Lower leg skin (tissue), 4 donors: ENCODE data around the gene GPRC5A. TPM values are rescaled to one million over a fixed set of nuclear protein-coding genes. Genes with fewer than 3 reads are reported as not detected.

Source experiments
- DNase-seq, 2 donors: peaks; one replicate each; pipeline ENCODE4 v3.0.0-alpha.2; 2019; ENCODE audit warnings: low spot score in 2 of 2
- H3K4me3 ChIP-seq: fragments of 200-600 bp; sonication (generic); 2 replicates; pipeline ENCODE4 v1.5.1; 2017; ENCODE audit warnings: mild to moderate bottlenecking, low read depth; ENCODE audit not compliant: poor library complexity, severe bottlenecking
- POLR2A ChIP-seq, 2 donors: fragments of 450-650 bp; IDR thresholded peaks; one replicate each; pipeline ENCODE4 v1.6.1; 2016 to 2017; ENCODE audit warnings: antibody characterized with exemption in 2 of 2, mild to moderate bottlenecking in 1 of 2, moderate library complexity in 1 of 2
- WGBS, 2 donors: methylation state at CpG; one replicate each; pipeline ENCODE4 v1.1.5; 2018; 5-methylcytosine and 5-hydroxymethylcytosine counted together
- intact Hi-C: fragments of 100-400 bp; cut with DNase I; formaldehyde crosslinking; loops from one replicate; pipeline ENCODE4 v1.15.0; 2023; ENCODE audit warnings: low total_unique reads
- total RNA-seq, 4 donors: library from RNA; depleted of rRNA; stranded (reverse); fragments of >200 nt; gene quantifications; one replicate each; pipeline ENCODE4 v1.1.0, GENCODE V29; 2016
- TF ChIP-seq, protein P1 (sequence below), 3 donors: fragments of 450-650 bp; IDR thresholded peaks; one replicate each; pipeline ENCODE4 v1.5.1; 2016; ENCODE audit warnings: antibody characterized with exemption in 3 of 3, mild to moderate bottlenecking in 3 of 3, moderate library complexity in 2 of 3

GPRC5A gene
- total RNA-seq, 4 donors from 2014 or later: 2.1 to 9.4 (median 5.3) TPM

DNA sequence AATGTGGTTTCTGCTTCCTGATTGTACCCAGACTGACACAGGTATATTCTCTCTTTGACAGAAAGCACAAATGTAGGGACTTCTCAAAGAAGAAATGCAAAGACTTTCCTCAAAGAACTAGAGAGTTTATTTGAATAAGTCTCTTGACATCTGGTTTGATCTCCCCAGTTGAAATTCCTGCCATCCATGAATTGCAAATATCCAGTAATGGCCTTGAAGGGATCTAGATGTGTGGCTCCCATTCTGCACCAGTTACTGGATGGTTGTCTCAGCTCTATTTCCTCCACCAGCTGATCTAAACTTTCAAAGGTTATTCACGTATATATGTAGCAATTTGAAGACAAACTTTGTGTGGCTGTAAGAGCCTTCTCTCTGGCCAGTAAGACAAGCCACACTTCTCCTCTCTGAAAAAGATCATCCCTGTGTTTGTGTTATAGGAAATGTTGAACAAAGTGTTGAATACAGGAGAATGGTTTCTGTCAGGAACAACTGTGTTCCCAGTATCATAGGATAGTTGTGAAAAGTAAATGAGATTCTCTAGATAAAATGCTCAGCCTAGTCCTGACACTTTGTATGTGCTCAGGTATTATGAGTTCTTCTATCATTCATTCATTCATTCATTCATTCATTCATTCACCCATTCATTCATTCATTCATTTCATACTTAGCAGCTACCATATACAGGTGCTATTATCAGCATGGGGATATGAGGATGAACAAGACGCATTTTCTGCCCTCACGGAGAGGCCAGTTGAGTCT is 22.7 kb upstream of the GPRC5A start:
- TF ChIP-seq POLR2A (IDR thresholded peaks at IDR 0.05): no peak
- TF ChIP-seq, protein P1, sequence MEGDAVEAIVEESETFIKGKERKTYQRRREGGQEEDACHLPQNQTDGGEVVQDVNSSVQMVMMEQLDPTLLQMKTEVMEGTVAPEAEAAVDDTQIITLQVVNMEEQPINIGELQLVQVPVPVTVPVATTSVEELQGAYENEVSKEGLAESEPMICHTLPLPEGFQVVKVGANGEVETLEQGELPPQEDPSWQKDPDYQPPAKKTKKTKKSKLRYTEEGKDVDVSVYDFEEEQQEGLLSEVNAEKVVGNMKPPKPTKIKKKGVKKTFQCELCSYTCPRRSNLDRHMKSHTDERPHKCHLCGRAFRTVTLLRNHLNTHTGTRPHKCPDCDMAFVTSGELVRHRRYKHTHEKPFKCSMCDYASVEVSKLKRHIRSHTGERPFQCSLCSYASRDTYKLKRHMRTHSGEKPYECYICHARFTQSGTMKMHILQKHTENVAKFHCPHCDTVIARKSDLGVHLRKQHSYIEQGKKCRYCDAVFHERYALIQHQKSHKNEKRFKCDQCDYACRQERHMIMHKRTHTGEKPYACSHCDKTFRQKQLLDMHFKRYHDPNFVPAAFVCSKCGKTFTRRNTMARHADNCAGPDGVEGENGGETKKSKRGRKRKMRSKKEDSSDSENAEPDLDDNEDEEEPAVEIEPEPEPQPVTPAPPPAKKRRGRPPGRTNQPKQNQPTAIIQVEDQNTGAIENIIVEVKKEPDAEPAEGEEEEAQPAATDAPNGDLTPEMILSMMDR (IDR thresholded peaks at IDR 0.05): no peak
- WGBS, 2 donors: 94 to 95% methylated on average over 3 of the region's 3 CpGs
- no peak overlapping the region for H3K4me3 ChIP-seq
- intact Hi-C loops: no loop called here
- DNase-seq: no peak

DNA sequence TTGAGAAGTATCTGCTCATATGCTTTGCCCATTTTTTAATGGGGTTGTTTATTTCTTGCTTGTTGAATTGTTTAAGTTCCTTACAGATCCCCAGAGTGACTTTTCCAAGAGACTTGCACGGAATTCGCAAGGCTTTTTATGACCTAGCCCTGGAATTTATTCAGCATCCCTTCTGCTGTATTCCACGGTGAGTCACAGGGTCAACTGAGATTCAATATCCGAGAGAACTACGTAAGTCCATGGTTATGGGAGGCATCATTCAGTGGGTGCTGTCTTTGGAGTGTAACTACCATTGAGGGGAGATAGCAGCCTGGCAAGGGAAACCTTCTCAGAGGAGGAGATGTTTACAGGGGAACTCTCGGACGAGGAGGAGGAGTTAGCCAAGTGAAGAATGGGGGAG is 20.9 kb upstream of the GPRC5A start:
- WGBS, 2 donors: 83 to 91% methylated on average over 7 of the region's 7 CpGs
- no peak overlapping the region for H3K4me3 ChIP-seq
- DNase-seq: peak in 1 of 2 donors; percentile 46
- TF ChIP-seq POLR2A (IDR thresholded peaks at IDR 0.05): no peak
- TF ChIP-seq, protein P1 (IDR thresholded peaks at IDR 0.05): no peak
- intact Hi-C loops: no loop called here

DNA sequence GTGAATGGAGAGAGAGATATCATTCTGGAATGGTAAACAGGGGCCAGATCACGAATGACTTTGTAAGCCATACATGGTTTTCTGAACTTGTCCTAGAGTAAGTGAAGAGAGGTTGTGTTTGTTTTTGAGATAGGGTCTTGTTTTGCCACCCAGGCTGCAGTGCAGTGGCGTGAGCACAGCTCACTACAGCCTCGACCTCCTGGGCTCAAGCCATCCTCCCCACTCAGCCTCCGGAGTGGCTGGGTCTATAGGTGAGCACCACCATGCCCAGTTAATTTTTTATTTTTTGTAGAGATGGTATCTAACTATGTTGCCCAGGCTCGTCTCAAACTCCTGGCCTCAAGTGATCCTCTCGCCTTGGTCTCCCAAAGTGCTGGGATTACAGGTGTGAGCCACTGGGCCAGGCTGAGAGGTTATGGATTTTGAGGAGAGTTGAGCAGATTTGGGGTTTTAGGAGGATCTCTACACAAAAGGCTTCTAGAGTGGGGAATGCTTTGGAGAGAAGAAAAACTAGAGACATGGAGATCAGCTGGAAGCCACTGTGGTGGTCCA is 19.7 kb upstream of the GPRC5A start:
- peak in 1 of 2 donors; percentile 37 for DNase-seq
- H3K4me3 ChIP-seq: no peak overlapping the region
- intact Hi-C loops: no loop called here
- WGBS, 2 donors: 81 to 85% methylated on average over 6 of the region's 6 CpGs
- no peak for TF ChIP-seq POLR2A (IDR thresholded peaks at IDR 0.05)
- TF ChIP-seq, protein P1 (IDR thresholded peaks at IDR 0.05): no peak

DNA sequence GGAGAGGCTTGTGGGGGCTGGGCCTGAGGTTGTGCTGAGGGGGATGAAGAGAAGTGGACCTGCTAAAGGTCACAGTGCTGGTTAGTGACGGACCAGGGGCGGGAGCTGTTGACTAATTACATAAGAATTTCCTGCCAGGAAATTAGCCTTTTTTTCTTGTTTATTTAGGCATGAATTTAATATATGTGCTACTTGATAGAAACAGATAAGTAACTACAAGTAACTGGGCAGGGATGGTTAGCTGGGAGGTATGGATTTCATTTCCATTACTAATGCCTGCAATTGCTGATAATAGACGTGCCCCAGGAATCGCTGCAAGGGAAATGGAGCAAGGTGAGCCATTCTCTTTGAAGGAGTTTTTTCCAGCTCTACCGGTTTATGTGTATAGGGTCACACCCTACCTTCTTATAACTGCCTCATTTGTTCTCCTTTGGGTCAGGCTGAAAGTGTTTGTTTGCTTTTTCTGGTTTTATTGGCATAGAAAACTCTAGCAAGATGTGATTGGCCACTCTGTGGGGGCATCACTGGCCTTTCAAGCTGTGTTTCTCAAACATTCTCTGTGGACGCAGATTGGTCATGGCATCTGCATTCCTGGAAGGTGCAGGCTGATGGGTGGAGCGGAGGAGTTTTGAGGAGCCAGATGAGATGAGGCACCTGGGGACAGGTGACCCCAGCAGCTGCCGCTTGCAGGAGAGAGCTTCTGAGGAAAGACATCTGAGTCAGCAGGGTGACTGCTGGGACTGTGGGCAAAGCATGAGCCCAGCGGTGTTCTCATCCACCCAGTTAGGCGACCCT is 19.0 kb upstream of the GPRC5A start:
- WGBS, 2 donors: 51 to 52% methylated on average over 9 to 10 of the region's 10 CpGs
- no peak overlapping the region for H3K4me3 ChIP-seq
- TF ChIP-seq, protein P1 (IDR thresholded peaks at IDR 0.05): no peak
- no peak for TF ChIP-seq POLR2A (IDR thresholded peaks at IDR 0.05)
- intact Hi-C loops: no loop called here
- DNase-seq: peak in 1 of 2 donors; percentile 80

DNA sequence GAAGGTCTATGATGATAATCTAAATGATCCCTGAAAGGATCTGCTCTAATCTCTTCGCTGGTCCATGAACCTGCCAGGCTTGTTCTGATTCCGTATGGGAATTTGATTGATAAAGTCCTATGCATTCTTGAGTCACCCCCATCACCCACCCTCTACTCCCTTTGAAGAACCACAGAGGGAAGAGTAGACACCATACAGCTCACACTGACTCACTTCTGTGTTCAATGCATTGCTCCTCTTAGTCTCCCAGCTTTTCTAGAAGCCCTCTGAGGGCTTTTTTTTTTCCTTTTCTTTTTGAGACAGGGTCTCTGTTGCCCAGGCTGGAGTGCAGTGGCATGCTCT is 18.5 kb upstream of the GPRC5A start:
- TF ChIP-seq POLR2A (IDR thresholded peaks at IDR 0.05): no peak
- TF ChIP-seq, protein P1 (IDR thresholded peaks at IDR 0.05): no peak
- no peak overlapping the region for H3K4me3 ChIP-seq
- no peak for DNase-seq
- intact Hi-C loops: no loop called here
- 56 to 72% methylated on average over 2 of the region's 2 CpGs for WGBS, 2 donors
